GM18861 (cell line): Measurements from ENCODE around the gene IGLL1.
"Not testable (repeated sequence)": the region's sequence is repeated elsewhere in the genome, so short reads cannot be mapped to it uniquely, and the experiment has no call there.

ENCODE experiments used
- ATAC-seq: cut with Tn5 transposase; IDR thresholded peaks from one replicate; pipeline ENCODE4 v1.9.1; 2021; ENCODE audit not compliant: unreplicated experiment

Gene IGLL1

DNA sequence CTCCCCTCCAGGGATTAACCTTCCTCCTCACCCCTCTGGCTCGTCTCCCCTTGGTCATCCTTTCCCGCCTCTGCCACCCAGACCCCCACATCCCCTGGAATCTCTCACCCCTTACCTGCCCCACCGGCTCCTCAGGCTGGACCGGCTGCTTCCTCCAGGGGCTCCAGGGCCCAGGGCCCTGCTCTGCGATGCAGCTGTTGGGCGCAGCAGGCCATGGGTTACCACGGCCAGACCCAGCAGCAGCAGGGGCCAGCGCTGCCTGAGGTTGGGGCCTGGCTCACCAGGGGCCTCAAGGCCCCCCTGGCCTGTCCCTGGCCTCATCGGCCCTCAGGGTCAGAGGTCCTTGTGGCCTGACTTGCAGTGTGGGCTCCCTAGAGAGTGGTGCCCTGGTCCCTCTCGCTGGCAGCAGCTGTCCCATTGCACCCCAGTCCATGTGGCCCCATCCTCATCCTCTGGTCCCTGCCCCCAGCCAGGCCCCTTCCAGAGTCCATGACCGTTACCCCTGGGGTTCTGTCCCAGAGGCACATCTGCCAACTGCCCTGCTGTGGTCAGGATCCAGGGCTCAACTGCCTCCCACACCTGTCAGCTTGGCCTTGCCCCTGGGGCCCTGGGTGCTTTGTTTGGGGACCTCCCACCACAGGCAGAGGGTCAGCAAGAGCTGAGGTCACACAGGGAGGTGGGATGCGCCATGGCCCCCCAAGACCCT, at the start of gene IGLL1:
Gene IGLL1 (minus strand): TSS at position 421 of the 706 bp plus-strand sequence. CDS start 100 bp downstream, at position 321.
- no peak for ATAC-seq

DNA sequence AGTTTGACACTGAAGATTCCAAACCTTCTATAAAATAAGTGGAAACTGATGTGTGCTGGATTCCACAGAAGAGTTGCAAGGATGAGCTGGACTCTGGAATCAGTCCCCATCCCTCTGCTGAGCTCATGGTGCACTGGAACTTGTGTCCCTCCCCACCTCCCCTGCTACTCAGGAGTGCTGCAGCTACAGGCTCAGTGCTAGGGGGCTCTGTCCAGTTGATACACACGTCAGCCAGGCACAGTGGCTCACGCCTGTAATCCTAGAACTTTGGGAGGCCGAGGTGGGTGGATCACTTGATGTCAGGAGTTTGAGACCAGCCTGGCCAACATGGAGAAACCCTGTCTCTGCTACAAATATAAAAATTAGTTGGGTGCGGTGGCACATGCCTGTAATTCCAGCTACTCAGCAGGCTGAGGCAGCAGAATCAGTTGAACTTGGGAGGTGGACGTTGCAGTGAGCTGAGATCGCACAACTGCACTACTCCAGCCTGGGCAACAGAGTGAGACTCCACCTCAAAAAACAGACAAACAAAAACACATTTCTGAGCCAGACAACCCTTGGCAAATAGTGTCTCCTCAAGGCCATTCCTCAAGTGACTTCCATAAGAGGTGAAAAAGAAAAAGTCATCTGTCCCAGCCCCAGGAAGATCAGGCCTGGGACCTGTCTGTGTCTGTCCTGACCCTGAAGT, 48.1 kb upstream of the IGLL1 start:
- ATAC-seq = not testable (repeated sequence)

DNA sequence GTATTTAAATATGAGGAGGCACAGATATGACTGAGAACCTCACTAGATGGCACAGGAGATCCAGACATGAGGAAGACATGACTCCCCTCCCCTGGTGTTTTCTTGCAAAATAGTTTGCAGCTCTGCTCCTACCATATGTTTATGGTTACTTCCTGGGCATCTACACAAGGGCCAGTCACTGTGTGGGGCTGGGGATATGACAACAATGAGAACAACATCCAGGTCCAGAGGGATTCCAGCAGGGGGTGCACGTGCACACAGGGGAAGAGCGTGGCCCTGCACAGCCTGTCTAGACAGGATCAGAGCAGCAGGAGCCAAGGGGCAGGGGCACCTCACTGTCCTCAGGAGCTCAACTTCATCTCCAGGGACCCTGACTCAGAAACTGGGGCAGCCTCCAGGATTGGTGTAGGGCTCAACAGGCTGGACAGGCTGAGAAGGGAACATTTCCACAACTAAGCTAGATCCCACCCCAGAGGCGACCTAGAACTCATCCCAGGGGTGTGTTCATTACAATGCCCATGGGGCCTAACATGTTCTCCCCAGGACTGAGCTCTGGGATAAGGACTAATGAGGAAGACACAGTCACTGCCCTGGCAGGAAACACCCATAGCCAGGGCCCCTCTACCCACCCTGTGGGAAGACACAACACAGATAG, 47.4 kb upstream of the IGLL1 start:
- not testable (repeated sequence) for ATAC-seq

DNA sequence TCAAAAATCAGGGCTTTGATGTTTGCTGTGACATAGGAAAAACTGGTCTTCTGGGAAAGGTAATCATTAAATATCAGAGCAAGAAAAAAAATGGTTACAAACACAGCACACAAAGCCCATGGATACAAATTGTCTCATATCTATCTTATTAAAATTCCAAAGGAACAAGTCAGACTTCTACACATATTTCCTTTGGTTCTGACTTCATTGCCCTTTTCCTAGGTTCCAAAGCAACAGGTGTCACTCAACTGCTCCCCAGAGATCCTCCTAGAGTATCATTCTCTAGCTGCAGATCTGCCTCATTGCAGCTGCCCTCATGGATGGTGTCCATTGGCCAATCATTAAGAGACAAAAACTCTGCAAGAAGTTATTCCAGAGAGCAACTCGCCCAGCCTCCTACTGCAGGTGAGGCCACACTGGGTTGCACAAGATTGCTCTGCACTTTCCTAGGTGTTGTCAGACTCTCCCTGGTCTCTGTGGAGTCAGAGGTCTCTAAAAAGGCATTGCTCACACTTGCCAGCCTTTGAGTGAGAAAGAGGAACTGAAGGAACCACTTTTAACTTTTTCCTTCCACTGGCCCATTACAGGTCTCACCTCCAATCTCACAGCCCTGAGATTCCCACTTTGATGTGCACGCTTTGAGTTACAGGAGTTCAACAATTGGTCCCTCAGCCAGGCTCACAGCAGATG, 46.3 kb upstream of the IGLL1 start:
- ATAC-seq = no peak

DNA sequence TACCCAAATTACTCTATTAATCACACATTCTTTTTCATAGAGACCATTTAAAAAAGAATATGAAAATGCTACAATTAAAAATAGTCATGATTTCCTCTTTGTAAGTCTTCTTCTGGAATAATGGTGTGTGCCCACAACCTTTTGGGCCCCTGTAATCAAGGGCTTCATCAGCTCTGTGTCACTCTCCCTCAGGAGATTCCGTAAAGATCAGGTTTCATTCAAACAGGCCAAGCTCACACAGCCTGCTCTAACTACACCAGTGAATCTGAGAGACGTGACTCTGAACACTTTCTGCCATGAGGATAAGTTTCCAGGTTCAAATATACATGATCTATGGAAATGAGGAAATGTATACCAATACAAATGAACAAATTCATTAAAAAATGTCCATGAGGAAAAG, 42.5 kb upstream of the IGLL1 start:
- ATAC-seq = no peak

DNA sequence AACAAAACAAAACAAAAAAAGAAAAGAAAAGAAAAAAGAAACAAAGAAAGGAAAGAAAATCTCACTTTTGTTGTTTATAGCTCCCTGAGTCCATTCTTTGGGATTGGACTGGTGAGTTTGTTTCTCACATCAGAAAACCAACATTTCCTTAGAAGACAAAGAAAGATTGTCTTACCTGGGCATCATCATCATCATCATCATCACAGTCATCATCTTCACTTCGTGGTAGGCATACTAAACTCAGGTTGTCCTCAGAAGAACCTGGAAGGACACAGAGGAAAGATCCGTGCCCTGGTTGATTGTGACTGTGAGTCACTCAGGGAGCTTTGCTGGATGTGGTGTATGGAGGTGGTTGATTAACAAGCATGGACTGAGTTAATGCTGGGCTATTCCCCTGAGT, 41.8 kb upstream of the IGLL1 start:
- ATAC-seq = not testable (repeated sequence)

DNA sequence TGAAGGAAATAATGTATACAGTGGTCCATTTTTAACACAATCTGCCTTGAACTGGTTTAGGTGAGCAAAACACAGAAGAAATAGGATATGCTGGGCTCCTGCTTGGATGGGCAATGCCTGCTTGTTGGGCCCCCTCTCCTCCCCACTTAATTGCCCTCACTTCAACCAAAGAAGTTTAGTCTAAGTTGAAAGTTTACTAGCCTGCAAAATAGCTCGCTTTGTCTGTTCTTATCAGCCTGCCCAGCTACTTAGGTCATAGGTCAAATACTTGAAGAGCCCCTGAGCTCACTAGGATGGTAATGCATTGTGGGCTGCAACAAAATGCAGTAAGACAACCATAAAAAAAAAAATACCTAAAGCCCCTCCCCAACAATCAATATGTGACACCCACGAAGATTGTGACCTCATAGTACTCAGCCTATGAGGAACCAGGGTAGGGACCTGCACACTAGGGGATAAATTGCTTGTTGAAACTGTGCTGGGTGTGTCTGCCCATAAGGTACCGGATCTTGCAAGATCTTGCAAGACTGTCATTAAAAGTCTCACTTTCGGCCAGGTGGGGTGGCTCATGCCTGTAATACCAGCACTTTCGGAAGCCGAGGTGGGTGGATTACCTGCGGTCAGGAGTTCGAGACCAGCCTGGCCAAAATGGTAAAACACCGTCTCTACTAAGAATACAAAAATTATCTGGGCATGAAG, 41.1 kb upstream of the IGLL1 start:
- no peak for ATAC-seq

DNA sequence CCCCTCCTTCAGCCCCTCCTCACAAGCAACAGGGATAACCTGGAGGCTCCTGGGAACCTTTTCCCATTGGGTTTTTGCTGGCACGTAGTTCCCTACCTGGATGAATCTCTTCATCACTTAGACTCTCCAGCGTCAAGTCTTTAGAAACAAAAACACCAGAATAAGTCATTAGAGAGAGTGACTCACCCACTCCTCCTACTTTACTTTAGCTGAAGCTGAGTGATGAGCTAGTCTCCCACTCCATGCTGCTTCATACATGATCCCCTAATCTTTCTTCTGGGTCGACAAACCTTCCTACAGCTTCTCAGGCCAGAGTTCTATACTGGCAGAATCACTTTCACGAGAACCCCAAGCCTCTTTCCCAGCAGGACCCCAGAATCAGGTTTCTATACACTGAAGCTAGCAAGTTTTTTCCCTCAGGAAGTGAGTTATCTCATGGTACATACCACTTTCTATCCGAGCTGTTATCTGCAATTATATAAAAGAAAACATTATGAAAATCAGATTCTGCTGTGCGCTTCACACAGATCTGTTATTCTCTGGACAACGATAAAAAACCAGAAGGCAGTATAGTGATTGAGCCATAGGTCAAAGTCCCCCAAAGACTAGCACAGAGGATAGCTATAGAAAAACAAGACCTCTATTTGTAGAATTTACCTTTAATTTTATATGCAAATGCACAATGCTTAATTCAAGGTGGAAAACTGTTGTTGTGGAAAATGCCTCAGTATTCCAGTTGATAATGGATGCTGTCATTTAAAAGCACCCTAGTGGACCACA, 33.3 kb upstream of the IGLL1 start:
- ATAC-seq = no peak

DNA sequence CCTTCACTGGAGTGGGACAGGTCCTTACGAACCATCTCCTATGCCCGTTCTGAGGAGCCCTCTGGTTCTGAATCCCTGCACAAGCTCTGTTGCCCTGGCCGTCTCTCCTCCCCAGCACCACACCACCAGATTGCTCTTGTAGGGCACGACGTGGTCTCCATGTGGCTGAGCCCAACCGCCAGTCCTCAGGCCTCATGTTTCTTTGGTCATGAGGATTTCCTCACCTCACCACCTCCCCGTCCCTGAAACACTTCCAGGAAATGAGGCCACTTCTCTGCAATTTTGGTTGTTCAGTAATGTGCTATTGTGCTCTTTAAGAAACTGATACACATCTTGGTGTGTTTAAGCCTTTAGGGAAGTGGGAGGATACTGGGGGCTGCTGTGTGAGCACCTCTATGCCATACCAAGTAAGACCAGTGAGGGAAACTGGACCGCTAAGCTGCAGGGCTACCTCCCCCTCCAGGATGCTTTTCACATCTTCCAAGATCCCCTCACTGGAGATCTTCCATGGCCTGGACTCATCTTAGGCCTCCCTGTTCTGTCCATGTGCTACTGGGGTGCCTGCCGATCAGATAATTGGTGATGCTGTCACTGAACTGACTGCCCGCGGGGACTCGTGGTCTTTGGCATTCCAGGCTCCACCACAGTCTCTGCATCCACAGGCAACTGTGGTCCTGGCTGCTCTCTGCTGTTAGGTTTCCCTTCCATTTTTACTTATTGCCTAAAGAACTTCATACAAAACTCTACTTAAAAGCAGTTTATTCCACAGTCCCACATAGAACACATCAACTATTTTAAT, 30.1 kb upstream of the IGLL1 start:
- no peak for ATAC-seq

DNA sequence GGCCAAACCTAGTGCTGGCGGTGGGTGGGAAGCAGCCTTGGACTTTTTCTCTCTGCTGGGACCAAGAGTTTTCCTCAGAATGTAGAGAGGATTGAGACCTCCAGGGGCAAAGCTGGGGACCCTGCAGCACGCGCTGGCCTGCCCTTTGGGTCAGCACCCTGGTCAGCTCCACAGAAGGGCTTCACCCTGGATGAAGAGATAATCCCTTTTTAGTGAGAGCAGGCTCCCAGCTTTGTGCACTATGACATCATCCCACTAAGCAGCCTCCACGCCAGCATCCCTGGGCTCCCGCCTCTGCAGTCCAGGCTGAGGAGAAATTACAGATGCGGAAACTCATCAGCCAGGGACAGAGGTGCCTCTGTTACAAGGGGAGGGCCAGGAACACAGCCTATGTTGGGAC, 28.5 kb upstream of the IGLL1 start:
- no peak for ATAC-seq

DNA sequence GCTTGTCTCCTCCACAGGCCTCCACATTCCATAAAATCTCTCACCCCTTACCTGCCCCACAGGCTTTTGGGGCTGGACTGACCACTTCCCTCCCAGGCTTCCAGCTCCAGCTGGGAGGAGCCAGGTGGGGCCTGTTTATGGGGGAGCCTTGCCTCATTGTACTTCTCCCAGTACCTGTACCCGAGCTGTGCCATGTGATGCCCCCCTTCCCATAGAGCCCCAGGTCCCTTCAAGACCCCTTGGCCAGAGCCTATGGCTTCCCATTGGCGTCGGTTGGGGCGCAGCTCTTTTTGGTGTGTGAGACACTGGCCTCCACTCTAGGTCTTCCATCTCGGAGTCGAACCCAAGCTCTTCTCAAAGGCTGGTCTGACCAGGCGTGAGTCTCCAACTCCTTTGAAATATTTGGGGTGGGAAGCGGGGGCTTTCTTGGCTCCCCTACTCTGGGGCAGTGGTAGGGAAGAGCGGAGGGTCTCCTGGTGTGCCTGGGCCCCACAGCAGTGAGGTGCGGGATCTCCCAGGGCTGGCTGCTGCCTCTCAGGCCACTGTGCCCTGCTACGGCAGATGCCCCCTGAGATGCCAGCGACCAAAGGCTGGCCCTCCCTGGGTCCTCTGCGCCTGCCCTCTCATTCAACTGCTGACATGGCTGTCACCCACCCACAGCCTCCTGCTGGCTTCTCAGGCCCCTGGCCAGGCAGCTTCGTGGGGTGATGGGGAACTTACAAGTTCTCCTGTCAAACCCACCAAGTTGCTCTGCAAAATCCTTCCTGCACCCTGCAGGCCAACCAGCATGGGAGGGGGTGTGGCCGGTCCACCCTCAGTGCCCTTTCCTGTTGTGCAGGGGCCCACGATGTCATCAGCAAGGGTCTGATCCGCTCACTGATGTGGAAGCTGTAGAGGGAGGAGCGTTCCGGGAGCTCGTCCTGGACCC, 26.4 kb upstream of the IGLL1 start:
- ATAC-seq = no peak

DNA sequence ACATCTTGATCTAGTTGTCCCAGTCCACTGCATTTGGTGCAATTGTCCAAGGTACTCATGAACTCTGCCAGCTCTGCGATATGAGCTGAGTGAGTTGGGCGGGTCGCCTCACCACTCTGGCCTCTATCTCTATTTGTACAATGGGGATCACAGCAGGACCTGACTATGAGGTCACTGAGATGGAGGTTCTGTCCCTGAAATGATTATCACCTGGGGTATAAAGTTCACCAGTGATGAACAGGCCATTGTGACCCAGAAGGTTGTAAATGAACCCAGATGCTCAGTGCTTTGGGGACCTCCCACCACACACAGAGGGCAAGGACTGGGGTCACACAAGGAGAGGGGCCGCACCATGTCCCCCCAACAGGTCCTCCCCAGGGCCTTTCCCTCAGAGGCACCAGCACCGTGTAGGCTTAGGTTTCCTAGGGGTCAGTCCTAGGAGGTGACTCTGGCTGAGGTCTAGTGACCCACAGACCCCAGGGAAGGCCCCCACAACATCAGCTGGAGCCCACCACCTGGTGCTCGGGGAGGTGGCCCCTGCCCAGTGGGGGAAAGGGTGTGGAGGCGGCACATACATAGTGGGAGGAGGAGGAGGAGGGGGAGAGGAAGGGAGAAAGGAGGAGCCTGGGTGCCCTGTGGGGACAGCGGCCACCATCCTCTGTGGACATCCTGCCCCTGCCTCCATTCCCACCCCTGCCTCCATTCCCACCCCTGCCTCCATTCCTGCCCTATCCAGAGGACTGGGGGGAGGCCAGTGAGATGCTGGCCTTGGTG, 25.0 kb upstream of the IGLL1 start:
- ATAC-seq = no peak

DNA sequence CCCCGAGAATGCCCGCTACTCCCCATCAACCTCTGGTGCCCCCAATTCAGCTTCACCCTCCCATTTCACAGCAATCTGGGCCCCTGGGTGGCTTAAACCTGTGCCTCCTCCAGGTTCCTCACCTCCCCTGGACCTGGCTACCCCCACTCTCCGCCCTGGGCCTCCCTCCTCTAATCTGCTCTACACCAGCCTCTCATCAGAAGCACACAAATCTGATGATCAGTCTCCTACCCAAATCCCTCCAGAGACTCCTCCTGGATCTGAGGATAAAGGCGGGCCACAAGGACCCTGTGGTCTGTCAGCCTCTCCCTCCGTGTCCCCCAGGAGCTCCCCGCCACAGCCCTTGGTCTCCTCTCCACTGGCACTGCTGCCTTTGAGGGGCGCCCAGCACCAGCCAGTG, 23.2 kb upstream of the IGLL1 start:
- no peak for ATAC-seq

DNA sequence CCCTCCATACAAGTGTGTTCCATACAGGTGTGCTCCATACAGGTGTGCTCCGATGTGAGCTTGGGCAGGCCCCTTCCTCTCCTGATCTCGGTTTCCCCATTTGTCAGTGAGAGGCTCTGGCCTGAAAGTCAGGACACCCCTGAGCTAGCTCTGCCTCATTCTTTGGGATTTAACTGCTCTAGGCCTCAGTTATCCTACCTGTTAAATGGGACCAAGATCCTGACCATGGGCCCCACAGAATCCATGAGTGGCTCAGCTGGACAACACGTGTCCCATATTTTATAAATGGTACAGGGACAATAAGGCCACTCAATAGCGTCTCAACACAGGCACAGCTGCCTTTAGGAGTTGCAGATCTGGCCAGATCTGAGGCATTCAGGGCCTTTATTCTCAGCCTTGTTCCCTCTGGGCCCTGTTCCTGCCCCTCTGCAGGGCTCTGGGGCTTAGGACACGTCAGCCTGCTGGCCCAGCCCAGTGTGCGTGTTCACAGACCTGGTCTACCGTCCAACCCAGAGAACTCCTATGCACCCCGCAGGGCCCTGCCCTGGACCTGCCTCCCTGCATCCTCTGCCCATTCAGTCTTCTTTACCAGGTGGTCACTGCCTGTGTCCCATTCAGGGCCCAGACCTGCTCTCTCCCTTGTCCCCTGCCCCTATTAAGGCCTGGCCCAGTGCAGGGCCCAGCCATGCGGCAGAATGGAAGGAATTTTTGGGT, 18.9 kb upstream of the IGLL1 start:
- ATAC-seq = no peak

DNA sequence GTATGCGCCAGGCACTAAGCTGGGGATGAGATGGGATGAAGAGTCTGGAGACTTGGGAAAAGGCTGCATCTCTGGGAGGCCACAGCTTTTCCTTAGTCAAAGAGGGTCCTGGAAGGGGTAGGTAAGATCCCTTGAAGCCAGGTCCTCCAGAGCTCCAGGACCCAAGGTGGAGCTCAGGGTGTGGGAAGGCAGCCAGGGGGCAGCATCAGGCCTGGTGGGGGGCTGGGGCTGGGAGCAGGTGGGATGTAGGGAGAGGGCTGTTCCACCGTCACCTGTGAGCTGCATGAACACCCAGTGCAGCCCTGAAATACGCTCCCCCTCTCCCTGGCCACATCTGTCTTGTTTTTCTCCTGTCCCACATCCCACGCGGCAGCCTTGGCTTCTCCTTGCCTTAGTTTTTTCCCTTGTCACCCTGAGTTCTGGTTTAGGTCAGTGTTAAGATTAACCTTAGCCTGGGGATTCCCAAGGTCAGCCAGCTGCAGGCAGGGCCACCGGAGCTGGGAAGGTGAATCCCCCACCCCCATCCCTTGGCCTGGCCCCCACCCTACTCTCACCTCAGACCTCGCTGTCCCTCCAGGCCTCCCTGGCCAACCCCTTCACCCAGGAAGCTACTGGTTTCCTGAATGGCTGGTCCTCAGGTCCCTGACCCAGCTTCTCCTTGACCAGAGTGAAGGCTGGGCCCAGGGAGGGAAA, 17.6 kb upstream of the IGLL1 start:
- not testable (repeated sequence) for ATAC-seq

DNA sequence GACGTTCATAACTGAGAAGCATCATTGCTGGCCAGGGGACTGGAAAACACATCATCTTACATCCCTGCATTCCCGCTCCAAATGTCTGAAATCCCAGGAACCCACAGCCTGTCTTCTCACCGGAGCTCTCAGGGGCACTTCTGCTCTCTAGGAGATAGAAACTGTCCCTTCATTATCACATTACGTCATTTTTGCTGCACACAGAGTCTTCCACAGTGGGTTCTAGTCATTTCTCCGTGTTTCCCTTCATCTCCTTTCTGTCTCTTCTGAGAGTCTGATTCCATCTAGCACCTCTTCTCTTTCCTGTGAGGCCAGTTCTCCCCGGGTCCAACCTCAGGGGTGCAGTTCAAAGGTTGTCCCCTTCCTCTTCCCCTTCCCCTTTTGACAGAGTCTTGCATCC, 15.8 kb upstream of the IGLL1 start:
- ATAC-seq = not testable (repeated sequence)
